Kidney (tissue), 14 donors: ENCODE results near the gene SPTLC2. TPM values are rescaled to one million over a fixed set of nuclear protein-coding genes. Genes with fewer than 3 reads are reported as not detected.

Source experiments
- DNase-seq, 5 donors: peaks; one replicate each; pipeline ENCODE4 v3.0.0-alpha.2; 2013 to 2020
- FAIRE-seq: peaks from 2 replicates; lab custom pipeline; 2012; peaks lifted over from hg19 to GRCh38; lab: Jason Lieb, UNC
- H3K27ac ChIP-seq, 2 donors: one replicate each; pipeline ENCODE4 v1.7.0; 2013; ENCODE audit warnings: low read depth in 2 of 2, low read length in 2 of 2, inconsistent platforms in 1 of 2
- H3K27me3 ChIP-seq: one replicate; pipeline ENCODE4 v1.7.1; 2013; ENCODE audit warnings: low read length, inconsistent platforms; ENCODE audit not compliant: control insufficient read depth, insufficient read depth
- H3K36me3 ChIP-seq, 3 donors: one replicate each; pipeline versions ENCODE4 v1.7.0 to v1.7.1; 2013; ENCODE audit warnings: low read length in 3 of 3, control low read depth in 1 of 3, inconsistent platforms in 1 of 3; ENCODE audit not compliant: insufficient read depth in 3 of 3, control insufficient read depth in 2 of 3
- H3K4me1 ChIP-seq, 3 donors: one replicate each; pipeline versions ENCODE4 v1.7.0 to v1.7.1; 2013; ENCODE audit warnings: low read length in 3 of 3, inconsistent platforms in 1 of 3, low read depth in 1 of 3; ENCODE audit not compliant: control insufficient read depth in 2 of 3, insufficient read depth in 2 of 3
- H3K4me3 ChIP-seq, 3 donors: one replicate each; pipeline versions ENCODE4 v1.7.0 to v1.8.1; 2013; ENCODE audit warnings: low read length in 3 of 3, control low read depth in 1 of 3, inconsistent platforms in 1 of 3
- H3K9ac ChIP-seq, 3 donors: one replicate each; pipeline versions ENCODE4 v1.7.0 to v1.7.1; 2013; ENCODE audit warnings: low read length in 3 of 3, control low read depth in 1 of 3, inconsistent platforms in 1 of 3
- H3K9me3 ChIP-seq, 3 donors: one replicate each; pipeline versions ENCODE4 v1.7.0 to v1.7.1; 2013; ENCODE audit warnings: low read length in 3 of 3, control low read depth in 1 of 3, inconsistent platforms in 1 of 3; ENCODE audit not compliant: control insufficient read depth in 2 of 3, insufficient read depth in 1 of 3
- CTCF ChIP-seq: IDR thresholded peaks from 3 replicates; pipeline ENCODE4 v1.5.1; 2012; ENCODE audit warnings: mild to moderate bottlenecking, moderate library complexity, borderline replicate concordance; ENCODE audit not compliant: insufficient read depth; ENCODE audit errors: extremely low read depth
- intact Hi-C: fragments of 100-400 bp; cut with DNase I; formaldehyde crosslinking; loops from one replicate; pipeline ENCODE4 v1.11.1; 2022
- polyA plus RNA-seq: library from polyadenylated mRNA; stranded (reverse); fragments of 350-450 nt; fragmentation: Illumina TruSeq; extraction: RNeasy Lipid Tissue Mini Kit (QIAGEN cat#74804); gene quantifications from one replicate; pipeline ENCODE4 v1.2.3, GENCODE V29; 2014; ENCODE audit warnings: low read depth, low replicate concordance; ENCODE audit not compliant: insufficient read depth
- total RNA-seq: library from RNA; stranded (reverse); fragmentation: NEBNext Ultra II Directional; extraction: Animal tissue kit (Norgen Biotek cat#: 25700); gene quantifications from one replicate; pipeline ENCODE4 v1.2.1, GENCODE V29; 2021
- donor health status: control.
- donor health status: control.
- donor health status: control.
- donor health status: control.
- donor health status: control.
- donor health status: DM: yes; HTN: yes; CAD: no.
- donor health status: Normal renal cell carcinoma (clear cell type).

SPTLC2 gene
- total and polyA plus RNA-seq, 2 donors from 2014 or later: 17.0 to 66.1 TPM

GRCh38 chr14:77543637-77544334, 72.7 kb downstream of the SPTLC2 start:
- Histone ChIP-seq H3K27ac (no peak overlapping the region), H3K9ac (no peak overlapping the region), H3K36me3 (peaks cover 3 to 9% (median 7%) of the 10 kb centered on the region in 3 donors), H3K4me3 (no peak overlapping the region), H3K27me3 (no peaks in the 10 kb centered on the region), H3K9me3 (no peaks in the 10 kb centered on the region), H3K4me1 (peaks cover 0 to 4% (median 0%) of the 10 kb centered on the region in 3 donors)
- FAIRE-seq: no peak
- DNase-seq: no peak
- TF ChIP-seq CTCF: no peak
- intact Hi-C loops: no loop called here

- no peak for FAIRE-seq
- H3K4me3 ChIP-seq: no peak overlapping the region
- intact Hi-C loops: no loop called here
Observed at GRCh38 chr14:77543240-77543551, 73.2 kb downstream of the SPTLC2 start.

GRCh38 chr14:77542421-77543239, 73.8 kb downstream of the SPTLC2 start:
- peak overlapping the region in 1 of 2 donors; percentile 32 for H3K27ac ChIP-seq
- H3K9ac ChIP-seq: no peak overlapping the region
- intact Hi-C loops: no loop called here
- peaks cover 0 to 4% (median 0%) of the 10 kb centered on the region in 3 donors for H3K4me1 ChIP-seq
- FAIRE-seq: no peak
- H3K27me3 ChIP-seq: no peaks in the 10 kb centered on the region
- DNase-seq: peak in 2 of 5 donors; percentile 35 to 66
- H3K36me3 ChIP-seq: peaks cover 0 to 2% (median 0%) of the 10 kb centered on the region in 3 donors
- H3K9me3 ChIP-seq: no peaks in the 10 kb centered on the region
- no peak overlapping the region for H3K4me3 ChIP-seq
- no peak for TF ChIP-seq CTCF

More at GRCh38 chr14:77543240-77543551, 73.2 kb downstream of the SPTLC2 start:
- Histone ChIP-seq H3K9me3 (no peaks in the 10 kb centered on the region), H3K27me3 (no peaks in the 10 kb centered on the region), H3K4me1 (peaks cover 0 to 4% (median 0%) of the 10 kb centered on the region in 3 donors), H3K36me3 (peaks cover 0 to 3% (median 2%) of the 10 kb centered on the region in 3 donors), H3K27ac (no peak overlapping the region), H3K9ac (no peak overlapping the region)
- TF ChIP-seq CTCF: no peak
- DNase-seq: no peak
